SK-N-SH (cell line): ENCODE results near the gene RIMS4. TPM values are rescaled to one million over a fixed set of nuclear protein-coding genes. Genes with fewer than 3 reads are reported as not detected.

ENCODE experiments used
- CTCF ChIA-PET: fragments of 300-600, 350-600 bp; formaldehyde crosslinking; extraction: SDS; loops from one replicate; lab custom pipeline; 2021; lab: Yijun Ruan, JAX
- POLR2A ChIA-PET: fragments of 350-600 bp; sonication (Branson Sonifier 250); formaldehyde crosslinking; extraction: SDS; loops from one replicate; lab custom pipeline; 2020; ENCODE audit warnings: antibody characterized with exemption, inconsistent platforms; lab: Yijun Ruan, JAX
- DNase-seq: peaks from one replicate; pipeline ENCODE4 v3.0.0; 2012
- H2AFZ ChIP-seq: fragments of 200-600 bp; sonication (generic); 2 replicates; pipeline ENCODE4 v1.8.1; 2016; ENCODE audit warnings: antibody characterized with exemption, mild to moderate bottlenecking, low read depth
- H3F3A ChIP-seq: fragments of 200-600 bp; sonication (generic); replicated peaks from 2 replicates; pipeline ENCODE3; 2016; ENCODE audit warnings: antibody characterized with exemption, mild to moderate bottlenecking; ENCODE audit not compliant: insufficient read depth
- H3K27ac ChIP-seq, 2 experiments: fragments of 200-500 bp in 1 of 2; fragments of 200-600 bp in 1 of 2; sonication (Bioruptor generic) in 1 of 2; sonication (generic), shearing (Covaris generic) in 1 of 2; 2 replicates each; pipeline versions ENCODE4 v1.5.1 to v1.6.1; 2014 to 2016; ENCODE audit warnings: low read depth in 2 of 2, inconsistent platforms in 1 of 2, low read length in 1 of 2, mild to moderate bottlenecking in 1 of 2, mixed read lengths in 1 of 2
- H3K27me3 ChIP-seq: fragments of 200-600 bp; sonication (generic), shearing (Covaris generic); 2 replicates; pipeline ENCODE4 v1.6.1; 2016; ENCODE audit warnings: mixed run types; ENCODE audit not compliant: insufficient read depth
- H3K36me3 ChIP-seq, 2 experiments: fragments of 200-500 bp in 1 of 2; fragments of 200-600 bp in 1 of 2; sonication (Bioruptor generic) in 1 of 2; sonication (generic) in 1 of 2; replicated peaks in 1 of 2; 2 replicates each; pipeline versions ENCODE3 to v1.5.1; 2014 to 2016; ENCODE audit warnings: low read length in 1 of 2, mild to moderate bottlenecking in 1 of 2; ENCODE audit not compliant: insufficient read depth in 2 of 2, control insufficient read depth in 1 of 2
- H3K4me1 ChIP-seq, 2 experiments: fragments of 200-500 bp in 1 of 2; fragments of 200-600 bp in 1 of 2; sonication (Bioruptor generic) in 1 of 2; sonication (generic), shearing (Covaris generic) in 1 of 2; 2 replicates each; pipeline versions ENCODE4 v1.5.1 to v1.6.1; 2014 to 2016; ENCODE audit warnings: low read depth in 1 of 2, low read length in 1 of 2, mixed run types in 1 of 2; ENCODE audit not compliant: insufficient read depth in 2 of 2, control insufficient read depth in 1 of 2
- H3K4me2 ChIP-seq: fragments of 200-600 bp; sonication (generic), shearing (Covaris generic); 2 replicates; pipeline ENCODE4 v1.6.1; 2017; ENCODE audit warnings: mixed run types
- H3K4me3 ChIP-seq, 2 experiments: fragments of 200-500 bp in 1 of 2; fragments of 200-600 bp in 1 of 2; sonication (Bioruptor generic) in 1 of 2; sonication (generic), shearing (Covaris generic) in 1 of 2; 2 replicates each; pipeline versions ENCODE4 v1.5.1 to v1.8.1; 2014 to 2016; ENCODE audit warnings: low read depth in 2 of 2, inconsistent platforms in 1 of 2, low read length in 1 of 2, mild to moderate bottlenecking in 1 of 2, mixed read lengths in 1 of 2, moderate library complexity in 1 of 2
- H3K79me2 ChIP-seq: fragments of 200-600 bp; sonication (generic); 2 replicates; pipeline ENCODE4 v1.8.1; 2017; ENCODE audit warnings: mild to moderate bottlenecking; ENCODE audit not compliant: insufficient read depth
- H3K9ac ChIP-seq: fragments of 200-600 bp; sonication (generic); 2 replicates; pipeline ENCODE4 v1.6.1; 2017; ENCODE audit warnings: mixed run types
- H3K9me2 ChIP-seq: fragments of 200-600 bp; sonication (generic); 2 replicates; pipeline ENCODE4 v1.6.1; 2017; ENCODE audit warnings: mixed run types
- H3K9me3 ChIP-seq: fragments of 200-600 bp; sonication (generic); 2 replicates; pipeline ENCODE4 v1.6.1; 2017; ENCODE audit warnings: mixed run types, mild to moderate bottlenecking, moderate library complexity
- H4K20me1 ChIP-seq: fragments of 200-600 bp; sonication (generic); 2 replicates; pipeline ENCODE4 v1.6.1; 2017; ENCODE audit warnings: mild to moderate bottlenecking, mixed run types; ENCODE audit not compliant: insufficient read depth
- CHD2 ChIP-seq: fragments of 150-350 bp; IDR thresholded peaks from 2 replicates; pipeline ENCODE4 v1.6.1; 2018; ENCODE audit warnings: low read length; ENCODE audit not compliant: partially characterized antibody
- CTCF ChIP-seq: fragments of 200-600 bp; sonication (generic); IDR thresholded peaks from 2 replicates; pipeline ENCODE4 v1.6.1; 2017; ENCODE audit warnings: antibody characterized with exemption, mild to moderate bottlenecking, moderate library complexity
- EP300 ChIP-seq, 2 experiments: IDR thresholded peaks; 2 replicates each; pipeline versions ENCODE4 v1.4.0 to v1.6.1; 2012; ENCODE audit warnings: borderline replicate concordance in 1 of 2, low read depth in 1 of 2, low read length in 1 of 2
- FOXJ3 ChIP-seq: sonication (generic); formaldehyde crosslinking; IDR thresholded peaks from 2 replicates; pipeline ENCODE4 v1.5.1; 2020; ENCODE audit warnings: mild to moderate bottlenecking, missing genetic modification reagents
- IRF3 ChIP-seq: fragments of 150-350 bp; IDR thresholded peaks from 2 replicates; pipeline ENCODE4 v1.6.1; 2016; ENCODE audit warnings: mild to moderate bottlenecking, low read depth, low read length
- JUND ChIP-seq: IDR thresholded peaks from 2 replicates; pipeline ENCODE4 v1.4.0; 2012
- MAX ChIP-seq: IDR thresholded peaks from 2 replicates; pipeline ENCODE4 v1.4.0; 2012; ENCODE audit warnings: low read depth
- MEF2A ChIP-seq: IDR thresholded peaks from 2 replicates; pipeline ENCODE4 v1.4.0; 2012; ENCODE audit warnings: low read depth, borderline replicate concordance
- POLR2AphosphoS5 ChIP-seq: IDR thresholded peaks from 2 replicates; pipeline ENCODE4 v1.6.1; 2012; ENCODE audit warnings: low read depth, low read length
- RAD21 ChIP-seq: IDR thresholded peaks from 2 replicates; pipeline ENCODE4 v1.6.1; 2012; ENCODE audit warnings: mild to moderate bottlenecking, low read length
- RFX5 ChIP-seq: IDR thresholded peaks from 2 replicates; pipeline ENCODE4 v1.6.1; 2012; ENCODE audit warnings: mild to moderate bottlenecking, improper control_type of control experiment, low read length
- RXRA ChIP-seq: IDR thresholded peaks from 2 replicates; pipeline ENCODE4 v1.4.0; 2012; ENCODE audit warnings: low read depth, mild to moderate bottlenecking, borderline replicate concordance
- SMC3 ChIP-seq: IDR thresholded peaks from 2 replicates; pipeline ENCODE4 v1.6.1; 2012; ENCODE audit warnings: low read depth, low read length, improper control_type of control experiment
- TAF1 ChIP-seq: IDR thresholded peaks from 2 replicates; pipeline ENCODE4 v1.6.1; 2012; ENCODE audit warnings: low read depth, mild to moderate bottlenecking, low read length, moderate library complexity, borderline replicate concordance
- USF1 ChIP-seq: IDR thresholded peaks from 2 replicates; pipeline ENCODE4 v1.4.0; 2012; ENCODE audit warnings: low read depth, borderline replicate concordance
- ZBTB33 ChIP-seq: IDR thresholded peaks from 2 replicates; pipeline ENCODE4 v1.4.0; 2012; ENCODE audit warnings: low read depth, borderline replicate concordance
- WGBS: methylation state at CpG from one replicate; pipeline ENCODE4 v1.1.6; 2017; ENCODE audit warnings: low lambda C conversion rate; 5-methylcytosine and 5-hydroxymethylcytosine counted together
- polyA plus RNA-seq, 3 experiments: library from polyadenylated mRNA; depleted of rRNA; stranded (reverse); fragments of >200 nt; gene quantifications; 2 replicates each; pipeline ENCODE4 v1.2.3, GENCODE V29; 2012

Gene RIMS4
- polyA plus RNA-seq, 1 of the 3 experiments (the other 2 are of a cell fraction) = 0.13 TPM

GRCh38 chr20:44830995-44831394 lies 20.6 kb upstream of the RIMS4 start:
- Histone ChIP-seq H3K9me3 (no peaks in the 10 kb centered on the region), H3F3A (no peaks in the 10 kb centered on the region), H3K4me3 (no peak overlapping the region), H4K20me1 (no peaks in the 10 kb centered on the region), H2AFZ (no peak overlapping the region), H3K4me1 (no peaks in the 10 kb centered on the region; a peak in 1 of 4 replicates), H3K4me2 (no peak overlapping the region), H3K79me2 (no peaks in the 10 kb centered on the region), H3K36me3 (no peaks in the 10 kb centered on the region), H3K9me2 (no peaks in the 10 kb centered on the region), H3K27ac (no peak overlapping the region), H3K27me3 (peaks cover 15% of the 10 kb centered on the region), H3K9ac (no peak overlapping the region)
- TF ChIP-seq FOXJ3 = no peak
- no peak for TF ChIP-seq SMC3
- TF ChIP-seq JUND = no peak
- no peak for TF ChIP-seq POLR2AphosphoS5
- no peak for TF ChIP-seq CTCF
- TF ChIP-seq CHD2 = no peak
- TF ChIP-seq MAX = no peak
- TF ChIP-seq ZBTB33 = no peak
- TF ChIP-seq EP300 (IDR thresholded peaks at IDR 0.05; ENCODE audit: borderline replicate concordance in 1 of 2, low read depth in 1 of 2, low read length in 1 of 2) = no peak
- no peak for TF ChIP-seq RAD21
- TF ChIP-seq USF1 = no peak
- no peak for TF ChIP-seq TAF1
- no peak for TF ChIP-seq RXRA
- ChIA-PET CTCF (interaction anchor here (1.4 kb wide), 1 partner anchor 36 kb away, joined by 4 read pairs; no protein-coding TSS in a partner anchor), POLR2A (no interaction called here)
- DNase-seq = no peak
- WGBS = 76% methylated on average over 1 of the region's 1 CpG

- Histone ChIP-seq H3K9me3 (no peaks in the 10 kb centered on the region), H3K9me2 (no peaks in the 10 kb centered on the region), H3F3A (no peaks in the 10 kb centered on the region), H3K79me2 (no peaks in the 10 kb centered on the region), H3K27me3 (peaks cover 10% of the 10 kb centered on the region; the same call in 1 of the 2 replicates), H2AFZ (no peak overlapping the region), H3K27ac (no peak overlapping the region), H3K4me2 (no peak overlapping the region), H3K4me1 (peaks cover 0 to 3% of the 10 kb centered on the region in 2 experiments; a peak in 1 of 4 replicates), H3K9ac (no peak overlapping the region), H3K4me3 (no peak overlapping the region), H3K36me3 (no peaks in the 10 kb centered on the region), H4K20me1 (no peaks in the 10 kb centered on the region)
- POLR2A ChIA-PET = no interaction called here
- TF ChIP-seq MEF2A = no peak
- no peak for TF ChIP-seq TAF1
- TF ChIP-seq RFX5 = no peak
- no peak for TF ChIP-seq IRF3
- CTCF ChIA-PET = no interaction called here
- DNase-seq = no peak
Observed at GRCh38 chr20:44830523-44830922, 20.2 kb upstream of the RIMS4 start.
